ENCODE measurements around the gene SLK. TPM values are rescaled to one million over a fixed set of nuclear protein-coding genes. Genes with fewer than 3 reads are reported as not detected.

Gene SLK
- total RNA-seq, 1 donor from 2014 or later = 30.2 TPM

DNA sequence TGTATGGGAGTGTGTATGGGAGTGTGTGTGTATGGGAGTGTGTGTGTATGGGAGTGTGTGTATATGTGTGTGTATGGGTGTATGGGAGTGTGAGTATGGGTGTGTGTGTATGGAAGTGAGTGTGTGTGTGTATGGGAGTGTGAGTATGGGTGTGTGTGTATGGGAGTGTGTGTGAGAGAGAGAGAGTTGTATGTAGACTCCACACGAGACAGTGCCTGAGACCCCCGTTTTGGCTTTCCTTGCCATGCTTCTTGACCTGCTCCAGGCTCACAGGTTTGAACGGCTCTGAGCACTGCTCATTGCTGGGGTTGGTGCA is 69.1 kb downstream of the SLK start:
- TF ChIP-seq, protein P1, sequence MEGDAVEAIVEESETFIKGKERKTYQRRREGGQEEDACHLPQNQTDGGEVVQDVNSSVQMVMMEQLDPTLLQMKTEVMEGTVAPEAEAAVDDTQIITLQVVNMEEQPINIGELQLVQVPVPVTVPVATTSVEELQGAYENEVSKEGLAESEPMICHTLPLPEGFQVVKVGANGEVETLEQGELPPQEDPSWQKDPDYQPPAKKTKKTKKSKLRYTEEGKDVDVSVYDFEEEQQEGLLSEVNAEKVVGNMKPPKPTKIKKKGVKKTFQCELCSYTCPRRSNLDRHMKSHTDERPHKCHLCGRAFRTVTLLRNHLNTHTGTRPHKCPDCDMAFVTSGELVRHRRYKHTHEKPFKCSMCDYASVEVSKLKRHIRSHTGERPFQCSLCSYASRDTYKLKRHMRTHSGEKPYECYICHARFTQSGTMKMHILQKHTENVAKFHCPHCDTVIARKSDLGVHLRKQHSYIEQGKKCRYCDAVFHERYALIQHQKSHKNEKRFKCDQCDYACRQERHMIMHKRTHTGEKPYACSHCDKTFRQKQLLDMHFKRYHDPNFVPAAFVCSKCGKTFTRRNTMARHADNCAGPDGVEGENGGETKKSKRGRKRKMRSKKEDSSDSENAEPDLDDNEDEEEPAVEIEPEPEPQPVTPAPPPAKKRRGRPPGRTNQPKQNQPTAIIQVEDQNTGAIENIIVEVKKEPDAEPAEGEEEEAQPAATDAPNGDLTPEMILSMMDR (IDR thresholded peaks at IDR 0.05; ENCODE audit: unreplicated experiment) = no peak
- H3K36me3 Mint-ChIP-seq = peaks cover 3% of the 10 kb centered on the region
- H3K27me3 Mint-ChIP-seq (ENCODE audit: low read depth) = no peaks in the 10 kb centered on the region
- H3K4me1 Mint-ChIP-seq = no peaks in the 10 kb centered on the region
- no peak for DNase-seq (ENCODE audit: low spot score in 2 of 2, unreplicated experiment in 2 of 2)
- H3K9me3 Mint-ChIP-seq = no peaks in the 10 kb centered on the region
- H3K27ac Mint-ChIP-seq = no peak overlapping the region
- no peak overlapping the region for H3K4me3 Mint-ChIP-seq

DNA sequence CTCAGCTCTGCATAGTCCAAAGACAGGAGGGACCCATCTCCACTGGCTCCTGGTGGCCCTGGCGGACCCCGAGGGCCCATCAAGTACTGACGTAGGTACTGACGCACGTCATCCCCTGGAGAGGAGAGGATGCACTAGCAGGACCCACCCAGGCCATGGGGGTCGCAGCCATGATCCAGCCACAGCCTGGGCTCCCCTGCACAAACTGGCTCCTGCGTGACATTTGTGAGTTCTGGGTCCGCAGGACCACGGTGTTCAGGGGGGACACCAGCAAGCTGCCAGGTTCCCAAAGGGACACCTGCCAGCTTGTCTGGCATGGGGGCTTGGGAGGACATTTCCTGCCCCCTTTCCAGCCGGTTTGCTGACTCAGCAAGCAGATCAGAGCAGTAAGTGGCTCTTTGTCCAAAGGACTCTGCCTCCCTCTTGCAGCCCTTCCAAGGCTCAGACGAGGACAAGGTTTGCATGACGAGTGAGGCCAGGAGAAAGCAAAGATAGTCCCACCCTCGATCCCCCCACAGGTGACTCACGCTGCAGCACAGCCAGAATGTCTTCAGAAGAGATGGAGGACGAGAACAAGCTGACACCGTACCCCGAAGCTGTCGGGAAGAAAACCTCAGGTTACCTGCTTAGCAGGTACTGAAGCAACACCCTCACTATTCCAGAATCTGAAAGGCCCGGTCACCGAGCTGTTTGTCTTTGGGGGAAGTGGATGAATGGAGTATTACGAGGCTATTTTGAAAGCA is 69.7 kb downstream of the SLK start:
- Mint-ChIP-seq H3K27ac (no peak overlapping the region), H3K4me1 (no peaks in the 10 kb centered on the region), H3K36me3 (no peaks in the 10 kb centered on the region), H3K9me3 (no peaks in the 10 kb centered on the region), H3K27me3 (ENCODE audit: low read depth) (no peaks in the 10 kb centered on the region), H3K4me3 (no peak overlapping the region)
- TF ChIP-seq, protein P1 (IDR thresholded peaks at IDR 0.05; ENCODE audit: unreplicated experiment) = no peak
- no peak for DNase-seq (ENCODE audit: low spot score in 2 of 2, unreplicated experiment in 2 of 2)

DNA sequence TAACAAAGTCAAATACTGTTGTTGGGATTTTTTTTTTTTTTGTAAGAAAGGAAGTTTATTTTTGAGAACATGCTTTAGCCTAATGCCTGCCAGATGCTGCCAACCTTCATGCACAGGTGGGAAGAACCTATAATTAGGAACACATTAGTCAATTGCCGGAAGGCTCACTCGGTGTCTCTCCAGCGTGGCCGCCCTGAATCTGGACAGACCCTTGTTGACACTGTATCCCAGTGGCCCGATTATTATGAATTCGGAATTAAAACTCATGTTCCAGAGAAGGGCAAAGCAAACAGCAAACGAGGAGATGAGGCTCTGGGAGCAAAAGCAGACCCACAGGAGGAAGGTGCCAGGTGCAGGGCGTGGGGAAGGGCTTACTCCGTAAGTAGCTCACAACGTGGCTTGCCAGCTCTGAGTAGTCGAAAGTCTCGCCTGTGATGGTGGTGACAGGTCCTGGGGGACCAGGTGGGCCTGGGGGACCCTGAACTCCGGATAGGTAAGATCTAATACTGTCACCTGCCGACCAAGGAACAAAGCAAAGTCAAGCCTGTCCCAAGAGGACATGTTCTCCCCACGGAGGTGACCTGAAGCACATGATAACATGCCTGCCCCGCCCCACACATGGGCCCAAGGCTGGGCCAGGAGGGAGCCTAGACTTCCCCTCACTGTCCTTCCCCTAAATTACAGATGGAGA is 70.5 kb downstream of the SLK start:
- no peaks in the 10 kb centered on the region for H3K27me3 Mint-ChIP-seq (ENCODE audit: low read depth)
- no peak for DNase-seq (ENCODE audit: low spot score in 2 of 2, unreplicated experiment in 2 of 2)
- no peak overlapping the region for H3K27ac Mint-ChIP-seq
- TF ChIP-seq, protein P1 (IDR thresholded peaks at IDR 0.05; ENCODE audit: unreplicated experiment) = no peak
- no peaks in the 10 kb centered on the region for H3K36me3 Mint-ChIP-seq
- H3K9me3 Mint-ChIP-seq = no peaks in the 10 kb centered on the region
- no peak overlapping the region for H3K4me3 Mint-ChIP-seq
- no peaks in the 10 kb centered on the region for H3K4me1 Mint-ChIP-seq

GRCh38 chr10:104038537-104038936 is 71.6 kb downstream of the SLK start:
- Mint-ChIP-seq H3K27ac (no peak overlapping the region), H3K9me3 (no peaks in the 10 kb centered on the region), H3K27me3 (ENCODE audit: low read depth) (no peaks in the 10 kb centered on the region), H3K36me3 (no peaks in the 10 kb centered on the region), H3K4me3 (no peak overlapping the region), H3K4me1 (no peaks in the 10 kb centered on the region)
- DNase-seq (ENCODE audit: low spot score in 2 of 2, unreplicated experiment in 2 of 2) = no peak
- TF ChIP-seq, protein P1 (IDR thresholded peaks at IDR 0.05; ENCODE audit: unreplicated experiment) = no peak

DNA sequence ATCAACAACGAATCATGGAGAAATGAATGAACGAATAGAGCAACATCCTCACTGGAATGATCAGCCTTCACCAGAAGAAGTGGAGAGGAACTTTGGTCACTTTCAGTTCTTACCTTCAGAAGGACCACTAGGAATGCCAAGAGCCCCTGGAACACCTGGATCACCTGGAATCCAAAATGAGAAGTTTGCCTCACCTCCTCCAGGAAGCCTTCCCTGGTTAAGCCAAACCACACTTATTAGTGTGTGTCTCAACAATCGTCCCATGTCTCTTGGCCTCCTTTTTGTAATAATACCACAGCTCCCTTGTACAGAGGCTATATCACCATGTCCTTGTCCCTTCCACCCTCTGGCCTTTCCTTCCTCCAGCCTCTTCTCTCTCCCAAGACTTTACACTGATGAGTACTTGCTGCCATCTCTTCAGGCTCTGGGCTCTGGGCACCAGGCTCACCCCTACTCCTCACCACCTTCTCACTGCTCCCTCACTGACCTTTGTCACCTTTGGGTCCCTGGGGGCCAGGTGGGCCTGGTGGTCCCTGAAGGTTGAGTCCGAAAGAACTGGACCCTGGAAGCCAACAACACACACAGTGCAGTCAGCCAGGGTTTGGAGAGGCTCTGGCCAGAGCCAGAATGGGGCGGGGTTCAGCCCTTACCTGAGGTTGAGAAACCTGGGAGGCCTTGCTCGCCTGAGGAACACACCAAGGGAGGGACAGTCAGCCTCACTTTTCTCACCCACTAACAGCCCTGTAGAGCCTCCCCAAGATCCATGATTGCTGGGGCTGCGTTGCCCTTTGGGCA is 72.2 kb downstream of the SLK start:
- TF ChIP-seq, protein P1 (IDR thresholded peaks at IDR 0.05; ENCODE audit: unreplicated experiment) = no peak
- DNase-seq (ENCODE audit: low spot score in 2 of 2, unreplicated experiment in 2 of 2) = no peak
- H3K4me1 Mint-ChIP-seq = no peaks in the 10 kb centered on the region
- H3K27ac Mint-ChIP-seq = no peak overlapping the region
- no peaks in the 10 kb centered on the region for H3K9me3 Mint-ChIP-seq
- H3K27me3 Mint-ChIP-seq (ENCODE audit: low read depth) = peaks cover 2% of the 10 kb centered on the region
- H3K36me3 Mint-ChIP-seq = no peaks in the 10 kb centered on the region
- H3K4me3 Mint-ChIP-seq = no peak overlapping the region

All from mesothelial cell of epicardium (in vitro differentiated cells).